Stimulated activated CD4-positive, alpha-beta T cell treated with anti-CD3 and anti-CD28 coated beads, Interleukin-15, amount 100 ng/mL, for 24 hours (primary cell): ENCODE results near the gene MKKS.
"Not testable (repeated sequence)": the region's sequence is repeated elsewhere in the genome, so short reads cannot be mapped to it uniquely, and the experiment has no call there.

Source experiments
- DNase-seq: peaks from one replicate; pipeline ENCODE4 v3.0.0-alpha.2; 2020

MKKS gene

GRCh38 chr20:10411673-10412072 lies 22.3 kb downstream of the MKKS start:
- DNase-seq = no peak

- no peak for DNase-seq
These were observed 25.8 kb downstream of the MKKS start for GRCh38 chr20:10408108-10408813.

GRCh38 chr20:10404959-10405530 lies 29.0 kb downstream of the MKKS start:
- no peak for DNase-seq

GRCh38 chr20:10404023-10404628 lies 29.9 kb downstream of the MKKS start:
- no peak for DNase-seq

- DNase-seq = no peak
These were observed 30.9 kb downstream of the MKKS start for GRCh38 chr20:10402938-10403608.

GRCh38 chr20:10398834-10399369 lies 35.1 kb downstream of the MKKS start:
- DNase-seq = no peak

- not testable (repeated sequence) for DNase-seq
These were observed 39.3 kb downstream of the MKKS start for GRCh38 chr20:10394752-10395151.

- no peak for DNase-seq
These were observed 43.3 kb downstream of the MKKS start for GRCh38 chr20:10390709-10391108.

- no peak for DNase-seq
These were observed 45.4 kb downstream of the MKKS start for GRCh38 chr20:10388597-10388996.

- DNase-seq = no peak
These were observed 46.3 kb downstream of the MKKS start for GRCh38 chr20:10387686-10388085.

GRCh38 chr20:10385850-10386544 lies 48.0 kb downstream of the MKKS start:
- no peak for DNase-seq

- no peak for DNase-seq
These were observed 52.5 kb downstream of the MKKS start for GRCh38 chr20:10381477-10381876.

GRCh38 chr20:10379761-10380160 lies 54.3 kb downstream of the MKKS start:
- no peak for DNase-seq

GRCh38 chr20:10376270-10377075 lies 57.5 kb downstream of the MKKS start:
- DNase-seq = no peak

GRCh38 chr20:10375191-10375590 lies 58.8 kb downstream of the MKKS start:
- DNase-seq = no peak

- no peak for DNase-seq
These were observed 60.0 kb downstream of the MKKS start for GRCh38 chr20:10374036-10374435.

GRCh38 chr20:10371467-10371866 lies 62.6 kb downstream of the MKKS start:
- DNase-seq = no peak

GRCh38 chr20:10370091-10370887 lies 63.7 kb downstream of the MKKS start:
- DNase-seq = no peak

- DNase-seq = no peak
These were observed 64.3 kb downstream of the MKKS start for GRCh38 chr20:10369723-10370090.

- DNase-seq = no peak
These were observed 65.3 kb downstream of the MKKS start for GRCh38 chr20:10368702-10369041.

GRCh38 chr20:10367943-10368701 lies 65.9 kb downstream of the MKKS start:
- DNase-seq = no peak
